GM19395 (cell line): ENCODE measurements around the gene POU2F2.
"Not testable (repeated sequence)": the region's sequence is repeated elsewhere in the genome, so short reads cannot be mapped to it uniquely, and the experiment has no call there.

Experiments
- ATAC-seq: cut with Tn5 transposase; IDR thresholded peaks from one replicate; pipeline ENCODE4 v1.9.1; 2021; ENCODE audit warnings: mild to moderate bottlenecking, moderate library complexity; ENCODE audit not compliant: unreplicated experiment

Gene POU2F2

DNA sequence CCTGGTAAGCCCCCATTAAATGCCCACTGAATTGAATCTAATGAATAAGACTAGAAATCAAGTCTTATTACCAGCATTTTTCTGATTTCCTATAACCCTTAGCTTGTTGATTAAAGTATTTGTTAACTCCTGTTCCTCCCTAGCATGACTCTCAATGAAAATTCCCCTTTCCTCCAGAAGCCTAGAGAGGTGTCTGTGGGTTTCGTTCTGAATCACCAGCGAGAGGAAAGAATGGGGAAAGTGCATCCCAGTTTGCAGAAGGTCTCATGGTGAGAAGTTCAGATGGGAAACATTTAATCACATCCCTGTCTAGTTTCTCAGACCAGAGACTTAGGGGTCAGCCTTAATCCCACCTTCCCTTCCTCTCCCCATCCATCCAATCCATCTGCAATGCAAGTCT lies 26.9 kb downstream of the POU2F2 start:
- ATAC-seq = no peak

DNA sequence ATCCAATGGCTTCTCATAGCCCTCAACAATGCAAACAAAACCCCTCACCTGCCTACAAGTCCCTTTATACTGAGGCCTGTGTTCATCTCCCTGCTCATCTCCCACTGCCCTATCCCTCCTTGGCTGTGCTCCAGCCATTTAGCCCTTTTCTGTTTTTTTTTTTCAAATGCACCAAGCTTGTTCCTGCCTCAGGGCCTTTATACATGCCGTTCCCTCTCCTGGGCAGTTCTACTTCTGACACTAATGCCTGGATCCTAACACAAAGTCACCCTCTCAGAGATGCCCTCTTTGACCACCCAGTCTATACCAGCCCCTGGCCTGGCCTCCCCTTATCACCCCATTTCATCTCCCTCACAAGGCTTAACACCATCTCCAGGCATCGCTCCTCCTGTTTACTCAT lies 29.4 kb downstream of the POU2F2 start:
- no peak for ATAC-seq

DNA sequence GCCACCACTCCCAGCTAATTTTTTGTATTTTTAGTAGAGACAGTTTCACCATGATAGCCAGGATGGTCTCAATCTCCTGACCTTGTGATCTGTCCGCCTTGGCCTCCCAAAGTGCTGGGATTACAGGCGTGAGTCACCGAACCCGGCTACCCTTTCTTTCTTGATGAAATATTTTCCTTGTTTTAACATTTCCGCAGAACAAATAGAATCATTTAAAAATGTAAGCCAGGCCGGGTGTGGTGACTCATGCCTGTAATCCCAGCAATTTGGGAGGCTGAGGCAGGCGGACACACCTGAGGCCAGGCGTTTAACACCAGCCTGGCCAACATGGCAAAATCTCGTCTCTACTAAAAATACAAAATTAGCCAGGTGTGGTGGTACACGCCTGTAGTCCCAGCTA lies 32.0 kb downstream of the POU2F2 start:
- not testable (repeated sequence) for ATAC-seq

DNA sequence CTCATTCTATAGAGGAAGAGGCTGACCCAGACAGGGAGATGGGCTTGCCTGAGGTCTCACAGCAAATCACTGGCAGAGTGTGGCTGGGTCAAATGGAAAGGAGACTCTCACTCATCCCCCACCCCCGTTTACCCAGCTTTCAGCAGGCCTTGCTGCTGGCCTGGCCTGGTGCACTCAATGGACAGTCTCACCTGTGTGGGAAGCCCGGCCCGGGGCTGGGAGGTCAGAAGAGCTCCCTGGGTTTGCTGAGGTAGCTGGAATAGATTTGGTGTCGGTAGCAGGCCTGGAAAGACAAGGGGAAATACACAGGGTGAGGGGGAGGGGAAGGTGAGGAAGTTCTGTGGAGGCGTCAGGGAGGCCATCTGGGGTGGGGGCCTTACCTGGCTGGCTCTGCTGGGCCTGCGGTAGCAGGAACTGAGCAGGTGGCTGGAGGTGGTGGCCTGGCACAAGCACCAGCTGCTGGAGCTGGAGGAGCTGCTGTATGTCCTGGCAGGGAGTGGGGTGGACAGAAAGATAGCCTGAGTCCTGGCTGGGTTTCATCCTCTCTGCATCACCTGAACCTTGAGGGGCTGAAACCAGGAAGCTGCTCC lies 32.8 kb downstream of the POU2F2 start:
- ATAC-seq = no peak

DNA sequence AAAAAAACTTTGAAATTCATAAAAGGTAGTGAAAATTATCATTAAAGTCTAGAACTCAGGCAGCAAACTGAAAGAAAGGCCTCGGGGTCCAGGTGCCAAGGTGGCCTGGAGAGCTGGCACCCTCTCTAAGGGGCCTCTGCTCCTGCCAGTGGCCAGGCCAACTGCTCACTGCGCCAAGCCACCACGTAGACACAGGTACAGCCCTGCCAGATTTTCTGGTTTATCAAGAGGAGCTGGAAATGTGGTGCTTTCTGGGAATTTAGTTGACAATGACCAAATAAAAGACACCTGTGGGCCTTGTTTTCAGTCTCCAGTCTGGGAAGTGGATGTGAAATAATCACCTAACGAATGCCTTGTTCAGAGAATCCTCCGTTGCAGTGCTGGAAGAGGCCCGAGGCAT lies 33.5 kb downstream of the POU2F2 start:
- no peak for ATAC-seq

DNA sequence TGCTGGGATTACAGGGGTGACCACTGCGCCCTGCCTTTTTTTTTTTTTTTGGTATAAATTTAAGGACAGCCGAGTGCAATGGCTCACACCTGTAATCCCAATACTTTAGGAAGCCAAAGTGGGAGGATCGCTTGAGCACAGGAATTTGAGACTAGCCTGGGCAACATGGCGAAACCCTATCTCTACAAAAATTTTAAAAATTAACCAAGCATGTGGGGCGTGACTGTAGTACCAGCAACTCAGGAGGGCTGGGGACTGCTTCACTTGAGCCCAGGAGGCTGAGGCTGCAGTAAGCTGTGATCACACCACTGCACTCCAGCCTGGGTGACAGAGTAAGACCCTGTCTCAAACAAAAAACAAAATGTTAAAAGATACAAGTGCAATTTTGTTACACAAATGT lies 34.8 kb downstream of the POU2F2 start:
- no peak for ATAC-seq

DNA sequence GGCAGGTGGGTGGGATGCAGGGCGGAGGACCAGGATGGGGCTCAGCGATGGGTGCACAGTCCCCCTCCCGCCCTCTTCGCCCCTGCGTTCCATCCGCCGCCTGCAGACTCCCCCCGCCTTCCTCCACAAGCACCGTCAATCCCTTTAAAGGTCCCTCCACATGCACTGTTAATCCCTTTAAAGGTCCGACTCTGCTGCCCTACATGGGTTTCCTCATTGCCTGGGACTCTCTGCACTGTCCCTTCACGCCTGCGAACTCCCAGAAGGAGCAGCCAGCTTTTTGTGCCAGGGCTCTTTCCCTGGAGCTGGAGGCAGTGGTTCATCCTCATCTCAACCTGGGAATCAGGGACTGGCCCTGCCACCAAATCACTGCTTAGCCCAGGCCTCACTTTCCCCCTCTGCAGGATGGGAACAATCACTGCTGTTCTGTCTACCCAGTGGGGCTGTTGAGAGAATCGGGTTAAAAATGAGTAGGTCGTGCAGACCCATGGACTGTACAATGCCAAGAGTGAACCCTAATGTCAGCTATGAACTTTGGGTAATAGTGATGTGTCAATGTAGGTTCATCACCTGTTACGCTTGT lies 35.9 kb downstream of the POU2F2 start:
- ATAC-seq = no peak

DNA sequence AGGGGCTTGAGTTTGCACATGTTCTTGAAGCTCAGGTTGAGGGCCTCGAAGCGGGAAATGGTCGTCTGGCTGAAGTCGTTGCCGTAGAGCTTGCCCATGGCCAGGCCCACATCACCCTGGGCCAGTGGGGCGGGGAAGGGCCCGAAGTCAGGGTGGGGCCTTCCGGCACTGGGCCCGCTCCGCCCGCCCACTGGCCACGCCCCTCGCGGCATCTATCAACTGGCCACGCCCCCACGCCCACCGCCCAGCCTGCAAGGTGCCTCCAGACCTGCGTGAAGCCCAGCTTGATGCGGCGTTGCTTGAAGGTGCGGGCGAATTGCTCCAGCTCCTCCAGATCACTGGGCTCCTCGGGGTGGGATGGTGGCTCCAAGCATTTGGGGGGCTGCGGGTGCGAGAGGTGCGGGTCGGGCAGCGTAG lies 36.4 kb downstream of the POU2F2 start:
- no peak for ATAC-seq

DNA sequence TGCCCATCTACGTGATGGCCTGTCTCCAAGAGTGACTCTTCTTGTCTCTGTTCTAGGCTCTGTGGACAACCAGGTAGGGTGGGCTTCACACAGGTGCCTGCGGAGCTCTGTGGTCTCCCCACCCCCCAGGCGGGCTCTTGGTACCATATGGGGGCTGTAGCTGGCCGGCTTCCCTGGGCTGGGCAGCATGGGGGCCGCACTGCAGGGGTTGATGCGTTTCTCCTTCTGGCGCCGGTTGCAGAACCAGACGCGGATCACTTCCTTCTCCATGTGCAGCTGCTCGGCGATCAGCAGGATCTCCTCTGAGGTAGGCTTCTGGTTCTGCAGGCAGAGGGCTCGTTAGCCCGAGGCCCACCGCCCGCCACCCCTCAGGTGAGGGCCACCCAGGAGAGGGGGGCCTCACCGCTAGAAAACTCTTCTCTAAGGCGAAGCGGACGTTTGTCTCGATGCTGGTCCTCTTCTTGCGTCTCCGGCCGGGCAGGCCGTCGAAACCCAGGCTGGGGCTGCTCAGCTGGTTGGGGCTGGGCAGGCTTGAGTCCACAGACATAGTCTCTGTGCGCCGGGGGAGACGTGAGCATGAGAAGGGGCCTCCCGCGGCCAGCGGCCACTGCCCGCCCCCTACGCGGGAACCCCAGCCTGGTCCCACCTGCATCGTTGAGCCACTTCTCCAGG lies 37.0 kb downstream of the POU2F2 start:
- ATAC-seq = no peak

DNA sequence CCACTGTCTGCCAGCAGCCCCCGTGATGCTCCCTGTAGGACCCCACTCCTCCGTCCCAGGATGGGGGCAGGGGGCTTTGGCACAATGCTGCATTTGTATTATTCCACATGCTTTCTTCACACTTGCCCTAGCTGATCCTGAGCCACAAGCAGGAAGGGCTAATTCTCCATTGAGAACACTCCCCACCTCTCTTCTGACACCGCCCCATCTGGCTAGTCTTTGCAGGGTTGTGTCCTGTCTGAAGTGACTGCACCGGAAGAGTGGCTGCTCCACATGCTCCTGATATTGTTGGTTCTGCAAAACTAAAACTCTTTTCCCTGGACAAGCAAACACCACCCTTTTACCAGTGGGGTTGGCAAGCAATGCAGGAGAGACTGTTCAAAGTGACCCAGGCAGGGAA lies 38.3 kb downstream of the POU2F2 start:
- no peak for ATAC-seq

DNA sequence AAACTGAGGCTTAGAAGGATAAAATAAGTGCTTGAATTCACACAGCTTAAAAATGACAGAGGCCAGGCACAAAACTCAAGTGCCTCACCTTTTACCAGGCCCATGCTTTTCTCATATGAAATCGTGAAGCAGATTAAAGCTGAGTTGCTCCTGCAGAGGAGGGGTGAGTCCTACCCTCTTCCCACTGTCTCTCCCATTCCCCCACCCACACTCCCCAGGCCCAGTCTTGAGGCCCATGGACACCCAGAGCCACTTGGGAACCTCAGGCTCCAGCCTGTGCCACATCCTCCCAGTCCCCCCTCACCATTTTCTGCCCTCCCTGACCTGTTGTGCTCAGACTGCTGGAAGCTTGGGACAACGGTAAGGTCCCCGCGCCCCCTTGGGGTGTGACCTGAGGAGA lies 38.7 kb downstream of the POU2F2 start:
- ATAC-seq = no peak

DNA sequence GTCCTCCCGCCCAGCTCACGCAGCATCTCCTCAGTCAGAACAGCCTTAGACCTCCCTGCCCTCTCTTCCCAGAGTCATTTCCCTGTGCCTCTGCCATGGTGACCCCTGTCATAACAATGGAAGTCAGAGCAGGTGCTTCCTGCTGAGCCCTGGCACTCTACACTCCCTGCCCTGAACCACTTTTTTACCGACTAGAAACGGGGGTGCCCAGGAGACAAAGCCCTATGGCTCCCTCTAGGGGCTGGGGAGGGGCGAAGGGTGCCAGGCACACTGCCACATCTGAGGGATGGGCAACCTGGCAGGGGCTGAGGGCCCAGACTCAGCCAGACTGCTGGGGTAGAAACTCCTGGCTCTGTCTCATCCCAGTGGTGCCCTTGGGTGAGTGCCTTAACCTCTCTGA lies 39.9 kb downstream of the POU2F2 start:
- ATAC-seq = no peak

DNA sequence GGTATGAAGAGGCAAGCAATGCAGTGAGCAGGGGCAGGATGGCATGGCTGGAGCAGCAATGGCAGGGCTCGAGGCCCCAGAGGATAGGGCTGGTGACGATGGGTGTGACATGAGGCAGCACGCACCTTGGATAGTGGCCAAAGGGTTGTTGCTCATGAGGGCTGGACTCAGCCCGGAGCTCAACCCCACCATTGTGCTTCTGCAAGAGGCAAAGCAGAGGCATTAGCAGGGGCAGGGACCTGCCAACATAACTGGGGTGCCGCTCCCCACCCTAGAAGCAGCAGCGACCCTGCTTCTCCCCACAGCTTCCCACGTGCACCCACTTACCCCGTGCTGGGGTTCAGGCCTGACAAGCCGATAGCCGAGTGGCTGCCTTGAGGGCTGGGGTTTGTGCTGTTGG lies 40.5 kb downstream of the POU2F2 start:
- ATAC-seq = no peak

DNA sequence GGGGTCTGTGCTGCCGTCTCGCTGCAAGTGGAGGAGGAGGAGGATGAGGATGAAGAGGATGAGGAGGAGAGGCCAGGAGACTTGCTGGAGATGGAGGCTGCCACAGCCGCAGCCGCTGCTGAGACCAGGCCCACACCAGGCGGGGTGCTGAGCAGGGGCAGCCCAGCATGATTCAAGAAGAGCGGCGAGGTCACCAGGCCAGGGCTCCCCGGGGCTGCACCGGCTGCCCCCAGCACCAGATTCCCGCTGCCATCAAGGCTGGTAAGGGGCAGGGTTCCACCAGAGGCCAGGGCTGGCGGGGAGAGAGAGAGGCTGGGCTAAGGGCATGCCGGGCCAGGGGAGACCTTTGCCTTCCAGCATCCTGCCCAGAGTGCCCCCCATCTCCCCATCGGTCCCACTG lies 40.9 kb downstream of the POU2F2 start:
- no peak for ATAC-seq

DNA sequence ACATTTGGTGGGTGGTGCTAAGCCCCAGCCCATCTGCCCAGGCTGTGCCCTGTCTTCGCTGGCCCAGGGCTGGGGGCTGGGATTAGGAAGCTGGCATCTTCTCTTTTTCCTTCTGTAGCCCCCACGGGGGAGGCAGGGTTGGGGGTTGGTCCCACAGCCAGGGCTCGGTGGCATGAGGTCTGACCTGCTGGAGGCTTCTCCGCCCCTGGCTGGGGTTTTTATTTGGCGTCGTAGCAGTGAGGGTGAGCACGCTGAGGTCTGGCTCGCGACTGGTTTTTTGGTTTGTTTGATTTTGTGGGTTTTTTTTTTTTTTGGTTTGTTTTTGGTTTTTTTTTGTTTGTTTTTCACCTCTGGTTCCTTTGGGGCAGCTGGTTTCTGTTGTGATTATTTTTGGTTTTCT lies 41.6 kb downstream of the POU2F2 start:
- no peak for ATAC-seq

DNA sequence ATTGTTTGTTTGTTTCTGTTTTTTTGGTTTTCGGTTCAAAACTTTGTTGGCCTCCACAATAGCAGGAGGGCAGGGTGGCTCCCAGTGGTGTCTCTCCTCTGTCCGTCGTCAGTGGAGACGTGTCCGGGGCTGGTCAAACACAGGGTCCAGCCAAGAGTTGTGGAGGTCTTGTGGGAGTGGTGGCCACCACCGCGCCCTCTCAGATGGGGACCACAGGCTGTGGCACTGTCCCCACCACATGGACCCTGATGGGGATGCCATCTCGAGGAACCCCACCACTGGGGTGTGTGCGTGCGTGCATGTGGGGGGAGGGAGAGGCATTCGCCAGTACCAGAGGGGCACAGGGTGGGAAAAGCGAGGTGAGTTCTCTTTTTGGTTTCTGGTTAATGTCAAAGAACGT lies 42.5 kb downstream of the POU2F2 start:
- no peak for ATAC-seq

DNA sequence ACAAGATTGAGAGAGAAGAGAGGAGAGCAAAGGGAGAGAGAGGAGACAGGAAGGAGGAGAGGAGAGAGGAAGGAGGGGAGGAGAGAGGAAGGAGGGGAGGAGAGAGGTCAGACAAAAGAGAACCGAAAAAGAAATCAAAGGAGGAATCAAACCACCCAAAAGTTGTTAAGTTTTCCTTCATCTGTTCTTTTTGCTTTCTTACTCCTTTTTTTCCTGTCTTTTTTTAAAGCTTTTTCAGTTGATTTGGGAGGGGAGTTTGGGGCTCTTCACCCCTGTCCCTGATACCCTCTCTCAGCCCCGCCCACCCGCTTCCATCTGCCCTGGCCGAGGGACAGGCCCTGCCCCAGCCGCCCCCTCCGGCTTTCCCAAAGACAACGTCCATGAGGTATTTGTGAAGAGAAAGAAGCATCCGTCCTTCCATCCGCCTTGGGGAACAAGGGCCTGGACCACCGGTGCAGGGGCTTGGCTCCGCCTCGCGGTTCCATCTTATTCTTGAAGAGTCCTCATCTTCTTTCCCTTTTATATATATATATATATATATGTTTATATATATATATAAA lies 43.0 kb downstream of the POU2F2 start:
- ATAC-seq = no peak

DNA sequence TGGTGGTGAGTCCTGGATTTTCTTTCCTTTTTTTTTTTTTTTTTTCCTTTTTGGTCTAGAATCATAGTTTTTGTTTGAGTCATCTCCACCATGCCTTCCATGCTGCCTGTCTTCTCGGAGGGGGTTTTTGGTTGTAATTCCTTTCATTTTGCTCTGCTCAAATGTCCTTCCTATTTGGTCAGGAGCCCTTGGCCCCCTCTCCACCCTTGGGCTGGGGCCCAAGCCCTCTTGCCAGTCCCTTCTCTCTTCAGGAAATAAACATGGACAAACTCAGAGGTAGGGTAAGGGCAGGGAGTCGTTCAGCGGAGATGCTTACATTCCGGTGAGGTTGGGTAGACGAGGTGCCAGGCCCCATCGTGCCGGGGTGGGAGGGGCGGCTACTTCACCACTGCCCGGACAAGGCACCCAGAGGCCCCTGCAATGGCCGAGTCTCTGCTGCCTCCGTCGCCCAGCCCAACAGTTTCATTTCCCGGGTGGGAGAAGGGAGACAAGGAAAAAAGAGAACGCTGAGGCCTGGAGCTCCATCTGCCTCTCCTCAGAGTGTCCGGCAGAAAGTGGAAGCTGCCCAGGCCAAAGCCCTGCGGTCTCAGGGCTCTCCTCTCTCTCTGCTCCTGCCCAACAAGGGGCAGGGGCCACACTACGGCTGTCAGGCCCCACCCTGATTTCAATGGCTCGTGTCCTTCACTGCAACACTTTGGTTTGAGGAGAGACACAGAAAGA lies 43.6 kb downstream of the POU2F2 start:
- ATAC-seq = no peak

DNA sequence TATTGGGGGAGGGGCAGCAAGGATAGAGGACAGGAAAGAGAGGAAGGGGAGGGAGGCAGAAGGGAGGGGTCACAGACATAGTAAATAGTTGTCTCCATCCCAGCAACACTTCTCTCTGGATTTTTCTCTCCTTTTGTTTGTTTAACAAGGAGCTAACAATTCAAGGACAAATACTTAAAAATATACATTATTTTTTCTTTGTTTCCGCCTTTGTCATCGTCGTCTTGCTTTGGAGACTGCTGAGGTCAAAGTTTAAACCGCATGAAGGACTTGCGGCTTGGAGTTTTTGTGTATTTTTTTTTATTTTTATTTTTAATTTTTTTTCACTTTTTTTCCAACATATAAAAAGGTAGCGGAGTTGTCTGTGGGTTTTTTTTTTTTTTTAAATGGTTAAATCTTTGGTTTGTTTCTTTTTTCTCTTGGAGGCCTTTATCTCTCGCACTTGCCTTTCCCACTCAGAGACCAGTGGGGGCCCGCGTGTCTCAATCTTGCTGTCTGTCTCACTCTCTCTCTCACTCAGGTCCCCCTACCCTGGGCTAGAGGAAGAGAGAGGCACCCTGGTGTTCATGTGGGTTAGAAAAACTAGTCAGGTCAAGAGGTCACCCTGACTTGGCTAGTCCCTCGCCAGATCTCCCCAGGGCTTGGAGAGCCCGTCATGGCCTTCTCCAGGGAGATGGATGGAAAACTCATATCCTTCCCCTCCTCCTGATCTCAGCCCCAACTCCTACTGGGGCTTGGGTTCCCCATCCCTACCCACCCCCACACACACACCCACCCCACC lies 45.3 kb downstream of the POU2F2 start:
- ATAC-seq = no peak

DNA sequence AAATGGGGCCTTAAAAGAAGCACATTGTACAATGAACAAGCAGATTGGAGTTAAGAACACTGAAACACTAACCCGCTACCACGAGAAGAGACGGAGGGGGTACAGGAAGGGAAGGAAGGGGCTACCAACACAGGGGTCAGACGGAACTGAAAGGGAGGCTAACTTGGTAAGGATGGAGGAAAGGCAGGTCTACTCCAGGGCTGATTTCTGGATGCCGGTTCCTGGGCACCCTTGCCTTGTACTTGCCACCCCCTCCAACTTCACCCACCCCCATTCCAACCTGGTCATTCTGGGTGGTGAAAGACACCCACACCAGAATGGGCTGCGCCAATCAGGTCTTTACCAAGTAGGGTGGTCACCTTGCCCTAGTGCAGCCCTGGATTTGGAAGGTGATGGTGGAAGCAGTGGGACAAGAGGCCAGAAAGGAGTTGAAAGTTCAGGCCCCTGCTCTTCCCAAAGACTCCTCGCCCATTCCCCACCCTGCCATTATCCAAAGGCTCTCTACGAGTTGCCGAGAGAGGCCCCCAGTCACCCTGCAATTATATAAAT lies 46.0 kb downstream of the POU2F2 start:
- no peak for ATAC-seq

DNA sequence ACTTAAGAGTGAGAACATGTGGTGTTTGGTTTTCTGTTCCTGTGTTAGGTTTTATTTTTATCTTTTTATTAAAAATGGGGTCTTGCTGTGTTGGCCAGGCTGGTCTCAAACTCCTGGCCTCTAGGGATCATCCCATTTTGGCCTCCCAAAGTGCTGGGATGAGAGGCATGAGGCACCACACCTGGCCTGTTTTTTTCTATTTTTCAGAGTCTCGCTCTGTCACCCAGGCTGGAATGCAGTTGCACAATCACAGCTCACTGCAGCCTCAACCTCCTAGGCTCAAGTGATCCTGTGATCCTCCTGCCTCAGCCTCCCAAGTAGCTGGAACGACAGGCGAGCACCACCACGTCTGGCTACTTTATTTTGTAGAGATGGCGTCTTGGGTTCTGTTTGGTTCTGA lies 48.7 kb downstream of the POU2F2 start:
- no peak for ATAC-seq
